Measurements from ENCODE around the gene HINT3. TPM values are rescaled to one million over a fixed set of nuclear protein-coding genes. Genes with fewer than 3 reads are reported as not detected.
"Not testable (repeated sequence)": the region's sequence is repeated elsewhere in the genome, so short reads cannot be mapped to it uniquely, and the experiment has no call there.

The HINT3 gene
- 10 to 100 TPM; 10.6 to 10.9 TPM for total RNA-seq

- H3K4me1 Mint-ChIP-seq (ENCODE audit: low read depth) = peaks cover 9% of the 10 kb centered on the region
- CTCF ChIA-PET = interaction anchor here (0.5 to 4.3 kb wide), 51 partner anchors 8 to 1467 kb away, joined by 3 to 51 read pairs (median 5); partner anchors contain the start of genes NCOA7 and TRMT11
- no peaks in the 10 kb centered on the region for H3K9me3 Mint-ChIP-seq
- intact Hi-C loops (cut with micrococcal nuclease) = loop anchor here (1.0 kb wide), 12 partner anchors 18 to 645 kb away; partner anchors contain the start of gene TRMT11
- peak; percentile 99 for DNase-seq
- H3K4me3 Mint-ChIP-seq = no peak within 1 kb of the TSS
- no peaks in the 10 kb centered on the region for H3K36me3 Mint-ChIP-seq (ENCODE audit: low read depth)
- H3K27me3 Mint-ChIP-seq (ENCODE audit: low read depth) = peaks cover 2% of the 10 kb centered on the region
- peak within 1 kb of the TSS; percentile 72 for H3K27ac Mint-ChIP-seq
These were observed at the start of gene HINT3 for GRCh38 chr6:125956506-125957390. TSS of gene HINT3 (plus strand) at chr6:125956770. CDS start at chr6:125956978, 208 bp downstream.

GRCh38 chr6:125910527-125910926 is 46.0 kb upstream of the HINT3 start:
- H3K9me3 Mint-ChIP-seq = no peaks in the 10 kb centered on the region
- peak overlapping the region; percentile 46 for H3K27ac Mint-ChIP-seq
- intact Hi-C loops (cut with micrococcal nuclease) = loop anchor here (1.0 to 10.0 kb wide), 6 partner anchors 9 to 1514 kb away; partner anchors contain the start of gene HINT3
- H3K27me3 Mint-ChIP-seq (ENCODE audit: low read depth) = no peaks in the 10 kb centered on the region
- H3K36me3 Mint-ChIP-seq (ENCODE audit: low read depth) = peaks cover 14% of the 10 kb centered on the region
- H3K4me3 Mint-ChIP-seq = no peak overlapping the region
- CTCF ChIA-PET = interaction anchor here (0.9 to 1.6 kb wide), 5 partner anchors 8 to 116 kb away, joined by 3 to 8 read pairs (median 3); partner anchors contain the start of gene HINT3
- DNase-seq = peak; percentile 46
- H3K4me1 Mint-ChIP-seq (ENCODE audit: low read depth) = peaks cover 17% of the 10 kb centered on the region

GRCh38 chr6:125911051-125911451 is 45.5 kb upstream of the HINT3 start:
- not testable (repeated sequence) for H3K9me3 Mint-ChIP-seq; H3K27me3 Mint-ChIP-seq (ENCODE audit: low read depth); H3K4me3 Mint-ChIP-seq; DNase-seq
- Mint-ChIP-seq H3K27ac (peak overlapping the region; percentile 1), H3K36me3 (ENCODE audit: low read depth) (peaks cover 16% of the 10 kb centered on the region), H3K4me1 (ENCODE audit: low read depth) (peaks cover 17% of the 10 kb centered on the region)
- intact Hi-C loops (cut with micrococcal nuclease) = loop anchor here (2.0 to 10.0 kb wide), 3 partner anchors 22 to 1514 kb away; no protein-coding TSS in a partner anchor
- CTCF ChIA-PET = interaction anchor here (0.9 to 1.6 kb wide), 4 partner anchors 7 to 117 kb away, joined by 3 to 8 read pairs (median 4); partner anchors contain the start of gene HINT3

GRCh38 chr6:125912430-125912829 is 44.1 kb upstream of the HINT3 start:
- H3K27me3 Mint-ChIP-seq (ENCODE audit: low read depth); DNase-seq; CTCF ChIA-PET; H3K9me3 Mint-ChIP-seq; H3K27ac Mint-ChIP-seq; H3K4me3 Mint-ChIP-seq: not testable (repeated sequence)
- intact Hi-C loops (cut with micrococcal nuclease) = loop anchor here (10.0 kb wide), 1 partner anchor 1512 kb away; no protein-coding TSS in a partner anchor
- Mint-ChIP-seq H3K4me1 (ENCODE audit: low read depth) (peaks cover 18% of the 10 kb centered on the region), H3K36me3 (ENCODE audit: low read depth) (peaks cover 25% of the 10 kb centered on the region)

GRCh38 chr6:125913145-125913544 is 43.4 kb upstream of the HINT3 start:
- Mint-ChIP-seq H3K4me3 (no peak overlapping the region), H3K27me3 (ENCODE audit: low read depth) (no peaks in the 10 kb centered on the region), H3K9me3 (no peaks in the 10 kb centered on the region), H3K27ac (no peak overlapping the region), H3K36me3 (ENCODE audit: low read depth) (peaks cover 30% of the 10 kb centered on the region), H3K4me1 (ENCODE audit: low read depth) (peaks cover 25% of the 10 kb centered on the region)
- intact Hi-C loops (cut with micrococcal nuclease) = loop anchor here (10.0 kb wide), 1 partner anchor 1512 kb away; no protein-coding TSS in a partner anchor
- no peak for DNase-seq
- CTCF ChIA-PET = no interaction called here

GRCh38 chr6:125913864-125914351 is 42.7 kb upstream of the HINT3 start:
- Mint-ChIP-seq H3K27ac (no peak overlapping the region), H3K27me3 (ENCODE audit: low read depth) (no peaks in the 10 kb centered on the region), H3K36me3 (ENCODE audit: low read depth) (peaks cover 30% of the 10 kb centered on the region), H3K9me3 (no peaks in the 10 kb centered on the region), H3K4me1 (ENCODE audit: low read depth) (peaks cover 31% of the 10 kb centered on the region), H3K4me3 (no peak overlapping the region)
- intact Hi-C loops (cut with micrococcal nuclease) = loop anchor here (10.0 kb wide), 1 partner anchor 1511 kb away; no protein-coding TSS in a partner anchor
- no peak for DNase-seq
- CTCF ChIA-PET = interaction anchor here (0.6 to 2.9 kb wide), 4 partner anchors 9 to 89 kb away, joined by 3 to 15 read pairs (median 6); partner anchors contain the start of gene HINT3

- Mint-ChIP-seq H3K9me3 (no peaks in the 10 kb centered on the region), H3K4me1 (ENCODE audit: low read depth) (peaks cover 26% of the 10 kb centered on the region), H3K4me3 (peak overlapping the region; percentile 78), H3K36me3 (ENCODE audit: low read depth) (peaks cover 52% of the 10 kb centered on the region), H3K27me3 (ENCODE audit: low read depth) (no peaks in the 10 kb centered on the region), H3K27ac (peak overlapping the region; percentile 94)
- CTCF ChIA-PET = interaction anchor here (0.5 to 5.7 kb wide), 9 partner anchors 8 to 145 kb away, joined by 3 to 47 read pairs (median 4); partner anchors contain the start of genes HINT3 and NCOA7
- intact Hi-C loops (cut with micrococcal nuclease) = loop anchor here (10.0 kb wide), 1 partner anchor 1507 kb away; no protein-coding TSS in a partner anchor
- DNase-seq = no peak
These were observed 38.3 kb upstream of the HINT3 start for GRCh38 chr6:125918230-125918629.

GRCh38 chr6:125918681-125919566 is 37.6 kb upstream of the HINT3 start:
- peaks cover 33% of the 10 kb centered on the region for H3K4me1 Mint-ChIP-seq (ENCODE audit: low read depth)
- H3K36me3 Mint-ChIP-seq (ENCODE audit: low read depth) = peaks cover 59% of the 10 kb centered on the region
- H3K9me3 Mint-ChIP-seq = no peaks in the 10 kb centered on the region
- DNase-seq = peak; percentile 73
- CTCF ChIA-PET = interaction anchor here (0.5 to 5.7 kb wide), 12 partner anchors 9 to 1158 kb away, joined by 3 to 47 read pairs (median 5); partner anchors contain the start of genes HINT3 and NCOA7
- no peaks in the 10 kb centered on the region for H3K27me3 Mint-ChIP-seq (ENCODE audit: low read depth)
- H3K27ac Mint-ChIP-seq = peak overlapping the region; percentile 94
- intact Hi-C loops (cut with micrococcal nuclease) = loop anchor here (1.0 to 10.0 kb wide), 8 partner anchors 9 to 1506 kb away; partner anchors contain the start of gene HINT3
- H3K4me3 Mint-ChIP-seq = peak overlapping the region; percentile 78

GRCh38 chr6:125919618-125920017 is 37.0 kb upstream of the HINT3 start:
- H3K27ac Mint-ChIP-seq = peak overlapping the region; percentile 94
- H3K9me3 Mint-ChIP-seq = no peaks in the 10 kb centered on the region
- H3K36me3 Mint-ChIP-seq (ENCODE audit: low read depth) = peaks cover 64% of the 10 kb centered on the region
- CTCF ChIA-PET = interaction anchor here (0.7 to 5.7 kb wide), 8 partner anchors 14 to 138 kb away, joined by 3 to 47 read pairs (median 6); partner anchors contain the start of genes HINT3 and NCOA7
- peaks cover 35% of the 10 kb centered on the region for H3K4me1 Mint-ChIP-seq (ENCODE audit: low read depth)
- intact Hi-C loops (cut with micrococcal nuclease) = loop anchor here (1.0 to 10.0 kb wide), 8 partner anchors 9 to 1505 kb away; partner anchors contain the start of gene HINT3
- peak; percentile 22 for DNase-seq
- peak overlapping the region; percentile 78 for H3K4me3 Mint-ChIP-seq
- H3K27me3 Mint-ChIP-seq (ENCODE audit: low read depth) = no peaks in the 10 kb centered on the region

GRCh38 chr6:125922322-125922860 is 34.2 kb upstream of the HINT3 start:
- H3K36me3 Mint-ChIP-seq (ENCODE audit: low read depth) = peaks cover 61% of the 10 kb centered on the region
- H3K4me1 Mint-ChIP-seq (ENCODE audit: low read depth) = peaks cover 44% of the 10 kb centered on the region
- DNase-seq = no peak

More at GRCh38 chr6:125922322-125922860, 34.2 kb upstream of the HINT3 start:
- H3K27ac Mint-ChIP-seq = no peak overlapping the region
- intact Hi-C loops (cut with micrococcal nuclease) = no loop called here
- CTCF ChIA-PET = interaction anchor here (1.0 to 2.5 kb wide), 7 partner anchors 10 to 144 kb away, joined by 3 to 7 read pairs (median 3); partner anchors contain the start of gene HINT3
- no peaks in the 10 kb centered on the region for H3K9me3 Mint-ChIP-seq
- H3K4me3 Mint-ChIP-seq = no peak overlapping the region
- no peaks in the 10 kb centered on the region for H3K27me3 Mint-ChIP-seq (ENCODE audit: low read depth)

All from activated naive CD4-positive, alpha-beta T cell treated with anti-CD3 and anti-CD28 coated beads for 36 hours (primary cell).